GM12878 (cell line): ENCODE data around the gene CMSS1. TPM values are rescaled to one million over a fixed set of nuclear protein-coding genes. Genes with fewer than 3 reads are reported as not detected.

ENCODE experiments used
- ASH2L ChIP-seq: fragments of 300-600, 200-600 bp; sonication (generic); IDR thresholded peaks from 2 replicates; pipeline ENCODE4 v1.6.1; 2017; ENCODE audit warnings: low read depth, mild to moderate bottlenecking, borderline replicate concordance
- BCL3 ChIP-seq: IDR thresholded peaks from 2 replicates; pipeline ENCODE4 v1.6.1; 2011; ENCODE audit warnings: borderline replicate concordance, low read depth, mild to moderate bottlenecking, moderate library complexity, low read length; ENCODE audit not compliant: insufficient read depth, poor library complexity, severe bottlenecking
- KLF5 ChIP-seq: fragments of 450-650 bp; IDR thresholded peaks from 2 replicates; pipeline ENCODE4 v1.6.1; 2014; ENCODE audit warnings: mild to moderate bottlenecking; ENCODE audit not compliant: partially characterized antibody
- NKRF ChIP-seq: fragments of 450-650 bp; conservative IDR thresholded peaks from 2 replicates; pipeline ENCODE4 v1.6.1; 2017; ENCODE audit warnings: mild to moderate bottlenecking, moderate library complexity
- SMAD1 ChIP-seq: fragments of 450-650 bp; IDR thresholded peaks from 2 replicates; pipeline ENCODE4 v1.6.1; 2018; ENCODE audit warnings: mild to moderate bottlenecking, low read depth; ENCODE audit not compliant: partially characterized antibody
- STAT3 ChIP-seq: IDR thresholded peaks from 2 replicates; pipeline ENCODE4 v1.6.1; 2011; ENCODE audit warnings: low read depth, low read length, improper control_type of control experiment
- ZBTB11 ChIP-seq: fragments of 450-650 bp; formaldehyde crosslinking; IDR thresholded peaks from 2 replicates; pipeline ENCODE4 v1.5.0; 2022; ENCODE audit warnings: mild to moderate bottlenecking, missing genetic modification characterization
- ZNF217 ChIP-seq: fragments of 450-650 bp; IDR thresholded peaks from 2 replicates; pipeline ENCODE4 v1.6.1; 2017; ENCODE audit warnings: antibody characterized with exemption, mild to moderate bottlenecking
- ZZZ3 ChIP-seq: IDR thresholded peaks from 2 replicates; pipeline ENCODE4 v1.6.1; 2011; ENCODE audit warnings: low read depth; ENCODE audit not compliant: control insufficient read depth, insufficient read length
- polyA plus RNA-seq, 11 experiments: library from polyadenylated mRNA; depleted of rRNA in 4 of 11; unstranded in 6 of 11; stranded (reverse) in 5 of 11; fragments of >200 nt; fragmentation: Nextera tagmentation in 4 of 11; fragmentation: Illumina TruSeq in 1 of 11; extraction: Ambion mirVana in 4 of 11; extraction: Trizol in 1 of 11; gene quantifications; 1 replicate in 1 of 11; 2 replicates in 10 of 11; pipeline versions ENCODE4 v1.2.1 to v1.2.3, GENCODE V29; 2011 to 2016; ENCODE audit warnings: inconsistent platforms in 2 of 11, missing spikeins in 2 of 11, low read depth in 1 of 11
- total RNA-seq, 4 experiments: library from RNA; depleted of rRNA in 3 of 4; stranded (reverse); fragments of >200 nt in 3 of 4; fragmentation: Illumina TruSeq in 1 of 4; extraction: Trizol in 1 of 4; gene quantifications; 2 replicates each; pipeline versions ENCODE4 v1.2.1 to v1.2.3, GENCODE V29; 2013 to 2021
- TF ChIP-seq, protein P1 (sequence below): IDR thresholded peaks from 2 replicates; pipeline ENCODE4 v1.6.1; 2011; ENCODE audit warnings: mild to moderate bottlenecking, low read depth, low read length, moderate library complexity; ENCODE audit not compliant: insufficient replicate concordance
- TF ChIP-seq, protein P2 (sequence below): fragments of 450-650 bp; IDR thresholded peaks from 2 replicates; pipeline ENCODE4 v1.6.1; 2016; ENCODE audit warnings: mild to moderate bottlenecking, moderate library complexity, borderline replicate concordance
- TF ChIP-seq, protein P3 (sequence below): fragments of 450-650 bp; IDR thresholded peaks from 2 replicates; pipeline ENCODE4 v1.6.1; 2017; ENCODE audit warnings: mild to moderate bottlenecking, moderate library complexity

Gene CMSS1
- total and polyA plus RNA-seq, 10 of the 15 experiments (the other 5 are each of a cell fraction or from before 2014, with no cell fraction given): 31.0 to 118 (median 70.1) TPM

GRCh38 chr3:99970198-99970597 lies 152.5 kb downstream of the CMSS1 start (continued):
- TF ChIP-seq, protein P1, sequence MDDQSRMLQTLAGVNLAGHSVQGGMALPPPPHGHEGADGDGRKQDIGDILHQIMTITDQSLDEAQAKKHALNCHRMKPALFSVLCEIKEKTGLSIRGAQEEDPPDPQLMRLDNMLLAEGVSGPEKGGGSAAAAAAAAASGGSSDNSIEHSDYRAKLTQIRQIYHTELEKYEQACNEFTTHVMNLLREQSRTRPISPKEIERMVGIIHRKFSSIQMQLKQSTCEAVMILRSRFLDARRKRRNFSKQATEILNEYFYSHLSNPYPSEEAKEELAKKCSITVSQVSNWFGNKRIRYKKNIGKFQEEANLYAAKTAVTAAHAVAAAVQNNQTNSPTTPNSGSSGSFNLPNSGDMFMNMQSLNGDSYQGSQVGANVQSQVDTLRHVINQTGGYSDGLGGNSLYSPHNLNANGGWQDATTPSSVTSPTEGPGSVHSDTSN: no peak
- TF ChIP-seq STAT3 (no peak), KLF5 (no peak), ZBTB11 (CRISPR knock-in tag) (no peak), SMAD1 (no peak), ZNF217 (no peak), NKRF (no peak), ASH2L (no peak), BCL3 (no peak), ZZZ3 (no peak)
- TF ChIP-seq, protein P2, sequence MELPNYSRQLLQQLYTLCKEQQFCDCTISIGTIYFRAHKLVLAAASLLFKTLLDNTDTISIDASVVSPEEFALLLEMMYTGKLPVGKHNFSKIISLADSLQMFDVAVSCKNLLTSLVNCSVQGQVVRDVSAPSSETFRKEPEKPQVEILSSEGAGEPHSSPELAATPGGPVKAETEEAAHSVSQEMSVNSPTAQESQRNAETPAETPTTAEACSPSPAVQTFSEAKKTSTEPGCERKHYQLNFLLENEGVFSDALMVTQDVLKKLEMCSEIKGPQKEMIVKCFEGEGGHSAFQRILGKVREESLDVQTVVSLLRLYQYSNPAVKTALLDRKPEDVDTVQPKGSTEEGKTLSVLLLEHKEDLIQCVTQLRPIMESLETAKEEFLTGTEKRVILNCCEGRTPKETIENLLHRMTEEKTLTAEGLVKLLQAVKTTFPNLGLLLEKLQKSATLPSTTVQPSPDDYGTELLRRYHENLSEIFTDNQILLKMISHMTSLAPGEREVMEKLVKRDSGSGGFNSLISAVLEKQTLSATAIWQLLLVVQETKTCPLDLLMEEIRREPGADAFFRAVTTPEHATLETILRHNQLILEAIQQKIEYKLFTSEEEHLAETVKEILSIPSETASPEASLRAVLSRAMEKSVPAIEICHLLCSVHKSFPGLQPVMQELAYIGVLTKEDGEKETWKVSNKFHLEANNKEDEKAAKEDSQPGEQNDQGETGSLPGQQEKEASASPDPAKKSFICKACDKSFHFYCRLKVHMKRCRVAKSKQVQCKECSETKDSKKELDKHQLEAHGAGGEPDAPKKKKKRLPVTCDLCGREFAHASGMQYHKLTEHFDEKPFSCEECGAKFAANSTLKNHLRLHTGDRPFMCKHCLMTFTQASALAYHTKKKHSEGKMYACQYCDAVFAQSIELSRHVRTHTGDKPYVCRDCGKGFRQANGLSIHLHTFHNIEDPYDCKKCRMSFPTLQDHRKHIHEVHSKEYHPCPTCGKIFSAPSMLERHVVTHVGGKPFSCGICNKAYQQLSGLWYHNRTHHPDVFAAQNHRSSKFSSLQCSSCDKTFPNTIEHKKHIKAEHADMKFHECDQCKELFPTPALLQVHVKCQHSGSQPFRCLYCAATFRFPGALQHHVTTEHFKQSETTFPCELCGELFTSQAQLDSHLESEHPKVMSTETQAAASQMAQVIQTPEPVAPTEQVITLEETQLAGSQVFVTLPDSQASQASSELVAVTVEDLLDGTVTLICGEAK: no peak
- TF ChIP-seq, protein P3, sequence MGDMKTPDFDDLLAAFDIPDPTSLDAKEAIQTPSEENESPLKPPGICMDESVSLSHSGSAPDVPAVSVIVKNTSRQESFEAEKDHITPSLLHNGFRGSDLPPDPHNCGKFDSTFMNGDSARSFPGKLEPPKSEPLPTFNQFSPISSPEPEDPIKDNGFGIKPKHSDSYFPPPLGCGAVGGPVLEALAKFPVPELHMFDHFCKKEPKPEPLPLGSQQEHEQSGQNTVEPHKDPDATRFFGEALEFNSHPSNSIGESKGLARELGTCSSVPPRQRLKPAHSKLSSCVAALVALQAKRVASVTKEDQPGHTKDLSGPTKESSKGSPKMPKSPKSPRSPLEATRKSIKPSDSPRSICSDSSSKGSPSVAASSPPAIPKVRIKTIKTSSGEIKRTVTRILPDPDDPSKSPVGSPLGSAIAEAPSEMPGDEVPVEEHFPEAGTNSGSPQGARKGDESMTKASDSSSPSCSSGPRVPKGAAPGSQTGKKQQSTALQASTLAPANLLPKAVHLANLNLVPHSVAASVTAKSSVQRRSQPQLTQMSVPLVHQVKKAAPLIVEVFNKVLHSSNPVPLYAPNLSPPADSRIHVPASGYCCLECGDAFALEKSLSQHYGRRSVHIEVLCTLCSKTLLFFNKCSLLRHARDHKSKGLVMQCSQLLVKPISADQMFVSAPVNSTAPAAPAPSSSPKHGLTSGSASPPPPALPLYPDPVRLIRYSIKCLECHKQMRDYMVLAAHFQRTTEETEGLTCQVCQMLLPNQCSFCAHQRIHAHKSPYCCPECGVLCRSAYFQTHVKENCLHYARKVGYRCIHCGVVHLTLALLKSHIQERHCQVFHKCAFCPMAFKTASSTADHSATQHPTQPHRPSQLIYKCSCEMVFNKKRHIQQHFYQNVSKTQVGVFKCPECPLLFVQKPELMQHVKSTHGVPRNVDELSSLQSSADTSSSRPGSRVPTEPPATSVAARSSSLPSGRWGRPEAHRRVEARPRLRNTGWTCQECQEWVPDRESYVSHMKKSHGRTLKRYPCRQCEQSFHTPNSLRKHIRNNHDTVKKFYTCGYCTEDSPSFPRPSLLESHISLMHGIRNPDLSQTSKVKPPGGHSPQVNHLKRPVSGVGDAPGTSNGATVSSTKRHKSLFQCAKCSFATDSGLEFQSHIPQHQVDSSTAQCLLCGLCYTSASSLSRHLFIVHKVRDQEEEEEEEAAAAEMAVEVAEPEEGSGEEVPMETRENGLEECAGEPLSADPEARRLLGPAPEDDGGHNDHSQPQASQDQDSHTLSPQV: no peak
